ENCODE results near the gene BCL2A1.

- TF ChIP-seq CTCF (IDR thresholded peaks at IDR 0.05) = no peak
- TF ChIP-seq ZFX (IDR thresholded peaks at IDR 0.05; ENCODE audit: borderline replicate concordance) = no peak
Measured at GRCh38 chr15:79914728-79915127, 56.3 kb downstream of the BCL2A1 start.

All from 22Rv1 (cell line).